Activated T-helper 1 cell treated with anti-CD3 and anti-CD28 coated beads, Interleukin-2, amount 50 U/mL, for 16 hours (primary cell): ENCODE results near the gene PSIP1.
"Not testable (repeated sequence)": the region's sequence is repeated elsewhere in the genome, so short reads cannot be mapped to it uniquely, and the experiment has no call there.

Source experiments
- DNase-seq, 2 donors: peaks; one replicate each; pipeline ENCODE4 v3.0.0-alpha.2; 2020; ENCODE audit warnings: low read depth in 1 of 2, low spot score in 1 of 2

Gene PSIP1

DNA sequence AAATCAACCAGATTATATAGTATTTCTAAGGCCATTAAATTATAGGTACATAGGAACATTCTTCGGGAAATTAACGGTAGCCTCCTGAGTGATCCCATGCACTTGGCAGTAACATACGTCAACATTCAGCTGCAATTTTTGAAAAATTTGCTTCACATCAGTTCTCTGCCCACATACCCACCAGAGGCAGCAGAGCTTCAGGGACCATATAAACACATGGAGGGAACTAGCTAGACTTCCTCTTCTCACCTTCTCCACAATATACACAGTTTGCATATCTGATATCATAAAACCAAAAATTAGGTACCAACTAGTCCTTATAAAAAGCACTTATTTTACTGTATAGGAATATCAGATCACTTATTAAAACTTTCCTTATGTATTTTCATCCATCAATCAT lies 4.8 kb downstream of the PSIP1 start:
- DNase-seq, result no peak

DNA sequence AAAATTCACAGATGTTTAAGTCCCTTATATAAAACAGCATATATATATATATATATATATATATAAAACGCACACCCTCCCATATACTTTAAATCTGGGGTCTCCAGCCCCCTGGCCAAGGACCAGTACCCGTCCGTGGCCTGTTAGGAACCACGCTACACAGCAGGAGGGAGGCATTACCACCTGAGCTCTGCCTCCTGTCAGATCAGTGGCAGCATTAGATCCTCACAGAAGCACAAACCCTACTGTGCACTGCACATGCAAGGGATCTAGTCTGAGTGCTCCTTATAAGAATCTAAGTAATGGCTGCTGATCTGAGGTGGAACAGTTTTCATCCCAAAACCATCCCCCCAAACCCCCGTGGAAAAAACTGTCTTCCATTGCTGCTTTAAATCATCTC lies 9.0 kb downstream of the PSIP1 start:
- DNase-seq, result no peak

DNA sequence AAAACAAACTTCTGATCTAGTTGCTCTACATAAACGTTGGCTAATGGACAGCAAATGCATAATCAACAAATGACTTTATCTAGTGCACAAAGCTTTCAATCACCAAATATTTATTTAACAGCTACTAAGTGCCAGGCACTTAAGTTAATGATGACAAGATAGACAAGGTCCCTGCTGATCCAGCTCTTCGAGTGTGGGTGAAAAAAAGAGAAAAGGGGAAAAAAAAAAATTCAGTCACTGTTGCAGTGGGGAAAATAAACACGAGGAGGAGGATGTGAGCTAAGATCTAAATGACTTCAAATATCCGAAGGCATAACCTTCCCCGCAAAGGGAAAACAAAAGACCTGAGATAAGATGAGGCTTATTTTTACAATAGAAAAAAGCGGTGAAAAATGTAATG lies 9.6 kb downstream of the PSIP1 start:
- DNase-seq, result no peak

DNA sequence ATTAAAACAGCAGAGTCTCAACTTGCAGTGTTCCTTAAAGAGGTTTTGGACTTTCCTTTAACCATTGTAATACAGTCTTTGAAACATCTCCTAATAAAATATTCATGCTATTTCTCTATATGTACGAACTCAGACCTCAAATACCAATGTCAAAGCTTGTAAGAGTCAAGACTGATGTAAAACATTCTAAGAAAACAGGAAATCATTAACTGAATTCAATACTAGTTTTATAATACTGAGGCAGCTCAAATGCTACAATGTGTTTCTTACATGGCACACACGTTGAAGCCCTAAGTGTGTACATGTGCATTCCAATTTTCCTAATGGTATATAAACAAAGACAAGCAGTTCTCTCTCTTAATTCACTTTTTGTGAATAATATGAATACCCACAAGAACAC lies 11.6 kb downstream of the PSIP1 start:
- no peak for DNase-seq

DNA sequence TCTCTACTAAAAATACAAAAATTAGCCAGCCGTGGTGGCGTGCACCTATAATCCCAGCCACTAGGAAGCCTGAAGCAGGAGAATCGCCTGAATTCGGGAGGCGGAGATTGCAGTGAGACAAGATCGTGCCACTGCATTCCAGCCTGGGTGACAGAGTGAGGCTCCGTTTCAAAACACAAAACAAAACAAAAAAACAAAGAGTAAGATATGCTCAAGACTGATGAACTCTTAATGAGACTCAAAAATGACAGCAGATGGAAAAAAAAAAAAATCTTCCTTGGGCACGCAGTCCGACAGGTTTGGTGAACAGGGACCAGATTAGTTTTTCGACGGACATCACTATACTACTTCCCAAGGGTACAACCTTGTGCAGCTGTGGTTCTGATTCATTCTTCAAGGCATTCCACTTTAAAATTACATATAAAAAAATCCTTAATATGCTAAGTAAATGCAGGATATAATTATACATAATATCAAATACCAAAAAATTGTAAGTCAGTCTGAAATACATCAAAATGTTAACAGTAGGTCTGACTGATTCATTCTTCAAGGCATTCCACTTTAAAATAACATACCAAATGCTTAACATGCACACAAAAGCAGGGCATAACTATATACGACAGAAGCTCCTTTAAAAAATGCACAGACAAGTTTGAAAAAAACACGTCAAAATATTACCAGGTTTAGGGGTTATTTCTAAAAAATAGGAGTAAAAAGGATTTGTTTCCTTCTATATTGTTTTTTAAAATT lies 12.3 kb downstream of the PSIP1 start:
- no peak for DNase-seq

DNA sequence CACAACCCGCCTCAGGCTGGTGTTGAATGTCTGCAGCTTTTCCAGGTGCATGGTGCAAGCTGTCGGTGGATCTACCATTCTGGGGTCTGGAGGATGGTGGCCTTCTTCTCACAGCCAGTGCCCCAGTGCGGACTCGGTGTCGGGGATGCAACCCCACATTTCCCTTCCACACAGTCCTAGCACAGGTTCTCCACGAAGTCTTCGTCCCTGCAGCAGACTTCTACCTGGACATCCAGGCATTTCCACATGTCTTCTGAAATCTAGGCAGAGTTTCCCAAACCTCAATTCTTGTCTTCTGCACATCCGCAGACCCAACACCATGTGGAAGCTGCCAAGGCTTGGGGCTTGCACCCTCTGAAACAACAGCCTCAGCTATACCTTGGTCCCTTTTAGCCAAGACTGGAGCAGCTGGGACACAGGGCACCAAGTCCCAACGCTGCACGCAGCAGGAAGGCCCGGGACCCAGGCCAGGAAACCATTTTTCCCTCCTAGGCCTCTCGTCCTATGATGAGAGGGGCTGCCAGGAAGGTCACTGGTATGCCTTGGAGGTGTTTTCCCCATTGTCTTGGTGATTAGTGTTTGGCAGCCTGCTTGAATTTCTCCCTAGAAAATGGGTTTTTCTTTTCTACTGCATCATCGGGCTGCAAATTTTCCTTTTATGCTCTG lies 18.2 kb downstream of the PSIP1 start:
- DNase-seq, result no peak

DNA sequence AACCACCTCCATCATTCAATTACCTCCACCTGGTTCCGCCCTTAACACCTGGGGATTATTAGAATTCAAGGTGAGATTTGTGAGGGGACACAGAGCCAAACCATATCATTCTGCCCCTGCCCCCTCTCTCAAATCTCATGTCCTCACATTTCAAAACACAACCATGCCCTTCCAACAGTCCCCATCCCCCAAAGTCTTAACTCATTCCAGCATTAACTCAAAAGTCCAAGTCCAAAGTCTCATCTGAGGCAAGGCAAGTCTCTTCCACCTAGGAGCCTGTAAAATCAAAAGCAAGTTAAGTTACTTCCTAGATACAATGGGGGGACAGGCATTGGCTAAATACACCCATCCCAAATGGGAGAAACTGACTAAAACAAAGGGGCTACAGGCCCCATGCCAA lies 18.8 kb downstream of the PSIP1 start:
- no peak for DNase-seq

DNA sequence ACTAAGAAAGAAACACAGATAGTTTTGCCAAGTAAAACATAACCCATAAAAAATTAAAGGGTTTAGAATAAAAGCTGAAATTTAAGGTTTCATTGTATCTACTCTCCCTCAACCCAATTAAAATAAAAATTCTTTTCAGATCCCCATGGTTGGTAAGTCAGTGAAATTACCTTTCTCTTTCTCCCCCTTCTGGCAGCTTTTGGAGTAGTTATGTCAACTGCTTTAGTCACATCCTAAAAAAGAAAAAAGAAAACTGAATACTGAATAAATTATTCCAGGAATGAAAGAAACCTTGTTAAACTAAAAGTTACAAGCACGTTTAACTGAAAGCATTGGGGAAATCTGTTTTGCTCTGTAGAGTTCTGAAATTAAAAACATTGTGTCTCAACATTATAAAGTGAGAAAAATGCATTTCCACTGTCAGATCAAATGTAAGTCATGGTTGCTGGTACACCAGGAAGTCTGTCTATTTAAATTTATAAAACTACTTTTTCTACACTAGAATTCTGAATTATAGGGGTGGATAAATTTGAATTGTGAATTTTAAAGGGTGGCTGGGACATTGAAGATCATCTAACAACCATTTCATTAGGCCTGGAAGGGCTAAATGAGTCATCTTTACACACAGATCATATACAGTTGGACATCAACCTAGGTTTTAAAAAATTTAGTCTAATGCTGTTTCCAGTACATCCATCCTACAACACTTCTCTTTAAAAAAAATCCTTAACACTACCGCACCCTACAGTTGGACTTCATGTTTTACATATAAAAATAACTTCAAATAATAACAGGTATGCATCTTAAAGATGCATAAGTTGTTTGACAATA lies 24.7 kb downstream of the PSIP1 start:
- no peak for DNase-seq

DNA sequence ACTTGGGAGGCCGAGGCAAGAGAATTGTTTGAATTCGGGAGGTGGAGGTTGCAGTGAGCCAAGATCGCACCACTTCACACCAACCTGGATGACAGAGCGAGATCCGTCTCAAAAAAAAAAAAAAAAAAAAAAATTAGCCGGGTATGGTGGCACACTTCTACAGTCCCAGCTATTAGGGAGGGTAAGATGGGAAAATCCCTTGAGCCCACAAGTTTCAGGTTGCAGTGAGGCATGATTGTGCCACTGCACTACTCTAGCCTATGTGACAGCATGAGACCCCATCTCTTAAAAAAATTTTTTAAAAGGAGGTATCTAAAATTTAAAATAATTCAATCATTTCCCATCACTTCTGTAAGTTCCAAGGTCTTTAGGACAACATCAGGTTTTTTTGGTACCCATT lies 26.0 kb downstream of the PSIP1 start:
- DNase-seq, result no peak

DNA sequence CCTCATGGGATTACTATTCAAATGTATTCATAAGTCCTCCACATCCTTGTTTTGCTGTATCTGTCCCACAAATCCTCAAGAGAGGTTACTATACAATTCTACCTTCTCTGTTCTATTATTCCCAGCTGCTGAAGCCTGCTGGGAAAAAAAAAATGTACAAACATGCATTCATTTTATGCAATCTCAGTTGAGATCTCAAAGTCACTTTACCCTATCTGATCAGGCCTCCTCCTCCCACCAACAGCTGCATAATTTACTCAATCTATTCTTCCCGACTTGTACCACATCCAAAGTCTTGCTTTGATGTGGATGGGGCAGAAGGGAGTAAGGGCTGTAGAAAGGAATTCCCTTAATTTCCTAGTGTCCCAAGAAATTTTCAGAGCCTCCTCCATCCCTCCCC lies 28.6 kb downstream of the PSIP1 start:
- DNase-seq, result no peak

DNA sequence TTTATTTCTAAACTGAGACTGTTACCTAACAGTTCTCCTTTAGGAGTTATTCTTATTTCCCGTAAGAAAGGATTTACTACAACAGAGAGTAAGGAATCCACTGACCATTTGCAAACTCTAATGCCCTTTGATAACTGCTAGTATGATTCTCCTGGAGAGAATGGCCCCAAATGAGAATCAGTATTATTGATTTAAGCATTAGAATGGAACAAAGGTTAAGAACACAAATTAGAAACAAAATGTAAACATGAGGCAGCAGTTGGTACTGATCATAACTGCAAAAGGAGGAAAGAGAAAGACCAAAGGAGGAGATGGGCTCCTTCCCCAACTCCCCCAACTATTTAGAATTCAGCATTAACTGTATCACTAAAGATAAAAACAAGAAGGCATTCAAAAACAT lies 30.7 kb downstream of the PSIP1 start:
- DNase-seq, result no peak

DNA sequence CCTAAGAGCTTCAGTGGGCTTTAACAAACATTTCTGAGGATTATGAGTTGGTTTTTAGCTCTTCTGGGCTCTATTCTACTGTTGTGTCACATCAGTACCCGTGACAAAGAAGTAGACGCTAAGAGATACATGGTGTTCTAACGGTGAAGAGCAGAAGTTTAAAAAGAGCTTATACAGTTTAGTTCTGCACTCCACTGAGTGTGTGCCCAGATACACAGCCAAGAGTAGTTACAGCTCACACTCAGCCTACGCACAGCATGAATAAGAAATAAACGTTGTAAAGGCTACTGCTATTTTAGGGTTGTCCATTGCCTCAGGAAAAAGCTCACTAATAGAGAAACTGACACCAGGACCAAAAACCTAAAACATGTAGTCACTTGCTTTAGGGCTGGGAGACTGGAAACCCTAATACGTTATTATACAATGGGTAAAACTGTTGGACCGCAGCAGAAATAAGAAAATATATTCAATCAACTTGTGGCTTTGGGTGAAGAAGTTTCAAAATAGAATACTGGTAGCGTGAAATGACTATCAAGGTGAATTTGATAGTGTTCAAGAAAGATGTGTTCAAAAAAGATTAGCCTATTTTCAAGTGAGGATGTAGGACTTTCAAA lies 34.7 kb downstream of the PSIP1 start:
- no peak for DNase-seq

DNA sequence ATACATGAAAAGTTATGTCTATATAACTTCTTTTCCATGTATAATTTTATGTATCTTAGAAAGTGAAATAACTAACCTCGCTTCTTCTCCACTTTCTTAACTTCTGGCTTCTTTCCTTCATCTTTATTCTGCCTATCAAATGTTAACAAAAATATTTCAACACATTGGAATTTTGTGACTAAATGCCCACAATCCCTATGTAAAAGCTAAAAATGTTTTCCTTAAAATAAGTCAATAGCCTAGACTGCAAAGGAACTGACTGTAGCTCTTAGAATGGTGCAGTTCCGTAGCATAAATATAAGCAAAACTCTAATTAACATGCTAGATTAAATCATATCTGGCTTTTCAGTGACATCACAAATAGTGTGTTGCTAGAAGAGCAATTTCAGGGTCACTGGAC lies 40.9 kb downstream of the PSIP1 start:
- DNase-seq, result no peak

DNA sequence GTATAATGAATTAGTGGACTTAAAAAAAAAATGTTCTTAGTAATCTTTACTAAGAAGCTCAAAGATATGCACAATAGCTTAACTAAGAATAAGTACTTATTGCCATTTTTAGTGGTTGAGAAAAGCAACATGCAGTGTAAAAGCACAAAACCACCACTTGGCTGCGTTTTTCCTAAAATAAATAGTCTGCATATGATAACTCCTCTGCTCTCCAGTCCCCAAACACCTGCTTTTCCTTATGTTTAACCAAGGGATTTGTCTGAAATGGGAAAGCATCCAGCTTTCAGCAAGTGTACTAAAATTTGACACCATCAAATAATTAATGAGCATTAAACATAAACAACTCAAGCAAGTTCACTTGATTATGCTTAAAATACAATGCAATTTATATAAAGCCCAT lies 41.4 kb downstream of the PSIP1 start:
- no peak for DNase-seq

DNA sequence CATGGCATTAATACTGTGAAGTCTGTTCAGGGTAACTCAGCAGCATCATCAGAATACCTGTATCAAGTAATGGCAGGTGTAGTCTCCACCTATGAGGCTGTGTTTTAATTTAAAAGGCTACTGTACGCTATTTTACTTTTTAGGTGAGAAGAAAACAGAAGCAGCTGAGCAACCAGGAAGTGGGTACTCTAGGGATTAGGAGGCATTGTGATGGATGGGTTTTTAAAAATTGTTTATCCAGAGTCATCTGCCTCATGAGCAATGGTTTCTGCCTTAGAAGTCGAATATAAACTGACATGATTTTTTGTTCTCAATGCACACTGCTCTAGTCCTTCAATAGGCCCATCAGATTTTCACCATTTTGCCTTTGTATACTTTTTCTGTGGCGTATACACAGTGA lies 42.6 kb downstream of the PSIP1 start:
- DNase-seq, result no peak

DNA sequence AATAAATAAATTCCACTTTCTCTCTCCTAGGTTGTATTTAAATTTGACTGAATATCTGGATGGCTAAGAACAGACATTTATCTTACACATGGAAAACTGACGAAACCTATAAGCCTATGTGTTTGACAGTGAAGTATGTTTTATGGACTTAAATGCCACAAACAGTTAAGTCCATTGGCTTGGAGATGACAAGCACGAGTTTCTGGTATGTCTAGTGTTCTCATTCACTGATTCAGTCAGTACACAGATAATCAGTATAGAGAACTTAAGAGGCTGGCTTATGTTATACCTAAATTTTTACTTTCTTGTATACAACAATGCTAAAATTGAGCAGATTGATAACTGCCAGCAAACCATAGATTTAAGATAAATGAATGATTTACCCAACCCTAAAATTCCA lies 49.2 kb downstream of the PSIP1 start:
- no peak for DNase-seq

DNA sequence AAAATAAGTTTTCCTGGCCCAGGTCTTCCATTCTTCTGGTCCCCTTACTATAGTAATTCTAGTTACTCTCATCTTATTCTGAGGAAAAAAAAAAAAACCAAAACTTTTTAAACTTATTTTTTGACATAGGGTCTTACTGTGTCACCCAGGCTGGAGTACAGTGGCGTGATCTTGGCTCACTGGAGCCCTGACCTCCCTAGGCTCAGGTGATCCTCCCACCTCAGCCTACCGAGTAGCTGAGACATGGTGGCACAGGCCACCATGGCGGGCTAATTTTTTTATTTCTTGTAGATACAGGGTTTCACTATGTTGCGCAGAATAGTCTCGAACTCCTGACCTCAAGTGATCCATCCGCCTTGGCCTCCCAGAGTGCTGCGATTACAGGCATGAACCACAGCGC lies 49.7 kb downstream of the PSIP1 start:
- no peak for DNase-seq

DNA sequence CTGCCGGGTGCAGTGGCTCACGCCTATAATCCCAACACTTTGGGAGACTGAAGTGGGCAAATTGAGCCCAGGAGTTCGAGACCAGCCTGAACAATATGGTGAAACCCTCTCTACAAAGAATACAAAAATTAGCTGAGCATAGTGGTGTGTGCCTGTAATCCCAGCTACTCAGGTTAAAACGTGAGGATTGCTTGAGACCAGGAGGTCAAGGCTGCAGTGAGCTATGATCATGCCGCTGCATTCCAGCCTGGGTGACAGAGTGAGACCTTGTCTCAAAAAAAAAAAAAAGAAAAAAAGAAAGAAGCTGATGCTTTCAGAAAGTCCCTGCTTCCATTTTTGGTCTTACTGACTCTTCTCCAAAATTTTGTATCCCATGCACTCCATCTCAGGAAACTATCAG lies 56.8 kb downstream of the PSIP1 start:
- no peak for DNase-seq

DNA sequence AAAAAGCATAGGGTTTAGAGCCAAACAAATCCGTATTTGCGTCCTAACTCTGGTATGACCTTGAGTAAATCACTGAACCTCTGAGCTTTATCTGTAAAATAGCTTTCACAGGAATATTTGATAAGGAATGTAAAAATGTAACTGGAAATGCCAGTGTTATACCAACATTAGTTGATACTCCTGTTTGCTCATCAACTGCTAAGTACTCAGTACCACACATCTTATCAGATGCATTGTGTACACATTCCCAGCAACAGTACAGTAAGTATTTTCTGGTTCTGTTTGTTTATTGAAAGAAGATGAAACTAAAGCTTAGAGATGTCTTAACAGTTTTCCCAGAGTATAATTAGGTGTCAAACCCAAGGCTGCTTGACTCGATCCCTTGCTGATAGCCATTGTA lies 66.6 kb downstream of the PSIP1 start:
- DNase-seq, result no peak

DNA sequence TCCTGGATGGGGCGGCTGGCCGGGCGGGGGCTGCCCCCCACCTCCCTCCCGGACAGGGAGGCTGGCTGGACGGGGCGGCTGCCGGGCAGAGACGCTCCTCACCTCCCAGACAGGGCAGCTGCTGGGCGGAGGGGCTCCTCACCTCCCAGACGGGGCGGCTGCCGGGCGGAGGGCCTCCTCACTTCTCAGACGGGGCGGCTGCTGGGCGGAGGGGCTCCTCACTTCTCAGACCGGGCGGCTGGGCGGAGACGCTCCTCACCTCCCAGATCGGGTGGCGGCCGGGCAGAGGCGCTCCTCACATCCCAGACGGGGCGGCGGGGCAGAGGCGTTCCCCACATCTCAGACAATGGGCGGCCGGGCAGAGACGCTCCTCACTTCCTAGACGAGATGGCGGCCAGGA lies 68.5 kb downstream of the PSIP1 start:
- DNase-seq, result not testable (repeated sequence)

DNA sequence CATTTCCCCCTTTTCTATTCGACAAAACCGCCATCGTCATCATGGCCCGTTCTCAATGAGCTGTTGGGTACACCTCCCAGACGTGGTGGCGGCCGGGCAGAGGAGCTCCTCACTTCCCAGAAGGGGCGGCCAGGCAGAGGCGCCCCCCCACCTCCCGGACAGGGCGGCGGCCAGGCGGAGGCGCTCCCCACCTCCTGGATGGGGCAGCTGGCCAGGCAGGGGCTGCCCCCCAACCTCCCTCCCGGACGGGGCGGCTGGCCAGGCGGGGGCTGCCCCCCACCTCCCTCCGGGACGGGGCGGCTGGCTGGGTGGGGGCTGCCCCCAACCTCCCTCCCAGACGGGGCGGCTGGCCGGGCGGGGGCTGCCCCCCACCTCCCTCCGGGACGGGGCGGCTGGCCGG lies 68.9 kb downstream of the PSIP1 start:
- DNase-seq, result not testable (repeated sequence)

DNA sequence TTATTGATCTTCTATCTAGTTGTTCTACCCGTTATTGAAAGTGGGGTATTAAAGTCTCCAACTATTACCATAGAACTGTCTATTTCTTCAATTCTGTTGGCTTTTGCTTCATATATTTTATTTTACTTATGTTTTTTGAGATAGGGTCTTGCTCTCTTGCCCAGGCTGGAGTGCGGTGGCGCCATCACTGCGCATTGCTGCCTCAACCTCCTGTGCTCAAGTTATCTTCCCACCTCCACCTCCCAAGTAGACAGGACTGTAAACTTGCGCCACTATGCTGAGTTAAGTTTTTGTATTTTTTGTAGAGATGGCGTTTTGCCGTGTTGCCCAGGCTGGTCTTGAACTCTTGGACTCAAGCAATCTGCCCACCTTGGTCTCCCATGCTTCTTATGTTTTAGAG lies 71.9 kb downstream of the PSIP1 start:
- DNase-seq, result no peak
